Measurements from ENCODE around the gene HDGFL2.

The HDGFL2 gene

DNA sequence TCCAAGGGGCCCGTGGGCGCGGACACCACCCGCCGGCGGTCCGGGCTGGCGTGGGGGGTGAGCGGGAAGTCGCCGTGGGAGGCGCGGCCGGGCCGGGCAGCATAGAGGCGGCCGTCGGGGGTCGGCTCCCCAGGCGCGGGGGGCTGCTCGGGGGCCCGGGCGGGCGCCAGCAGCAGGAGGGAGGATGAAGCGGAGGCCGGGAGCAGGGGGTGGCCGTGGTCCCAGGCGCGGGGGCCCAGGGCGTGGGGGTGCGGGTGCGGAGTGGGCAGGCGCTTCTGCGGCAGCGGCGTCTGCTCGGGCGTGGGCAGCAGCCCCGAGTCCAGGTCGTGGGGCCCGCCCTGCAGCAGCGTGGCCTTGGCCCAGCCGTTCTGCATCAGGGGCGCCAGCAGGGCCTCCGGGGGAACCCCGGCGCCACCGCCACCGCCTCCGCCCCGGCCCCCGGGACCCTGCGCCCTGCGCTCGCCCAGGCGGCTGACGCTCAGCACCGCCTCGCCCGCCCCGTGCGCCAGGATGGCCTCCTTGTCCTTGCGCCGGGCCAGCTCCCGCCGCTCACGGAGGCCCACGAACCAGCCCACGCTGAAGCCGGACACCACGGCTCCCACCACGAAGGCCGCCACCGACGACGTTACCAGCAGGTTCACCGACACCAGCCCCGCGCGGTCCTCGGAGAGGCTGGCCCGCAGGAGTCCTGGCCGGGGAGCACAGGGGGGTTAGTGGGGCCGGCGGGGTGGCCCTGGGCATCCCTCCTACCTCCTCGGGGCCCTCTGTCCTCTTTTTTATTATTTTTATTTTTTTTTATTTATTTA, 71.9 kb downstream of the HDGFL2 start:
- Histone ChIP-seq H3K9ac (ENCODE audit: low read depth, low read length) (no peak overlapping the region), H3K27ac (ENCODE audit: low read depth, low read length) (no peak overlapping the region), H3K4me3 (ENCODE audit: low read length) (no peak overlapping the region), H3K4me1 (ENCODE audit: insufficient read depth, low read length) (peaks cover 7% of the 10 kb centered on the region; the same call in 1 of the 2 replicates), H3K27me3 (ENCODE audit: insufficient read depth, low read length) (no peaks in the 10 kb centered on the region), H3K9me3 (ENCODE audit: insufficient read depth, low read depth, low read length) (0 out of 2 replicates have a peak, but pooled peaks cover 4% of the 10 kb centered on the region), H3K36me3 (ENCODE audit: insufficient read depth, low read length) (peaks cover 14% of the 10 kb centered on the region; the same call in 1 of the 2 replicates)
- WGBS = 96% methylated on average over 86 of the region's 87 CpGs

DNA sequence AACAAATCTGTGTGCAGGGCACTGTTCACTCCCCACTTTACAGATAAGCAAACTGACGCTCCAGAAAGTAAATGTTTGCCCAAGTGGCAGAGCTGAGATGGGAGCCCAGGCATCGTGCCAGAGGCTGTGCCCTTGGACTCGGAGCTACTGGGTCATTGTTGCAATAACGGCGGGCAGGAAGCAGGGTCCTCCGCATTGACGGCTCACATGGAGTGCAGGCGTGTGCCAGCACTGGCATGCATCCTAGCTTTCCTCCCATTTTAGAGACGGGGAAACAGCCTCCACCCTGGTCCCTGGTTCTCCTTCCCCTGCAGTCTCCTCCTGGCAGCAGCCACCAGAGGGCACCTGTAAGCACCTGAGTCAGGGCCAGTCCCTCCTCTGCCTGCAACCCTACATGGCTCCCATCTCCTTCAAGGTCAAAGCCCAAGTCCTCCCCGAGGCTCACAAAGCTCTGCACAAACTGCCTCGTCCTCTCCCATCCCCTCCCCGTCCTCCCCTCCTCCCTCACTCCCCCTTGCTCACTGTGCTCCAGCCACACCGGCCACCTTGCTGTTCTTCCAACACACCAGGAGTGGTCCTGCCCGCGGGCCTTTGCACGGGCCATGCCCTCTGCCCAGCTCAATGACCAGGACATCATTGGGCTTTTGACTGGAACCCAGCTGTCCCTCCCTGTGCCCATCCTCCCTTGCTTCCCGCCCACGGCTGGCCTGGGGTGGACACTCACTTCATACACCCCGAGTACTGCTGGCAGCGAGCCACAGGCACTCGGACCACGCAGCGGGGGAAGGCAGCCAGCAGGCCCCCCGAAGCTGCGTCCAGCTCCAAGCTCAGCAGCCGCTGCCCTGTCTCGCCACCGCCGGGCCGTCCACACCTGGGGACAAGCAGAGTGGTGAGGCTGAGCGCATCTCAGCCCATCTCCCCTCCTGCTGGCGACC, 75.5 kb downstream of the HDGFL2 start:
- no peaks in the 10 kb centered on the region for H3K27me3 ChIP-seq (ENCODE audit: insufficient read depth, low read length)

DNA sequence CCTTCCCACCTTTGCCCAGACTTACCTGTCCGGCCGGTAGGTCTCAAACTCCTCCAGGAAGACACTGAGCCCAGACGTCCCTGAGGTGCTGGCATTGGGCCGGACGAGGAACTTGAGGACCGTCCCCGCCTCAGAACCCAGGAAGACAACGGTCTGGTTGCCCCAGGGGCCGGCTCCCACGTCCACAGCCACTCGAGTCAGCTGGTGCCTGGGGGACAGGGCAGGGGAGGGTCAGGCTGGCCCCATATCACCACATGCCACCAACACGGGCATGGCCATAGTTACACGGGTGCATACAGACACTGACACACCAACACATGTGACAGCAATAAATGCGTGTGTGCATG, 76.1 kb downstream of the HDGFL2 start:
- Histone ChIP-seq H3K9me3 (ENCODE audit: insufficient read depth, low read depth, low read length) (no peaks in the 10 kb centered on the region), H3K9ac (ENCODE audit: low read depth, low read length) (no peak overlapping the region), H3K4me3 (ENCODE audit: low read length) (no peak overlapping the region), H3K4me1 (ENCODE audit: insufficient read depth, low read length) (no peaks in the 10 kb centered on the region), H3K36me3 (ENCODE audit: insufficient read depth, low read length) (peaks cover 43% of the 10 kb centered on the region), H3K27me3 (ENCODE audit: insufficient read depth, low read length) (no peaks in the 10 kb centered on the region), H3K27ac (ENCODE audit: low read depth, low read length) (no peak overlapping the region)
- WGBS = 94% methylated on average over 14 of the region's 14 CpGs

More for the DNA sequence above, 75.5 kb downstream of the HDGFL2 start:
- Histone ChIP-seq H3K4me3 (ENCODE audit: low read length) (no peak overlapping the region), H3K4me1 (ENCODE audit: insufficient read depth, low read length) (no peaks in the 10 kb centered on the region), H3K9ac (ENCODE audit: low read depth, low read length) (no peak overlapping the region), H3K36me3 (ENCODE audit: insufficient read depth, low read length) (peaks cover 36% of the 10 kb centered on the region), H3K27ac (ENCODE audit: low read depth, low read length) (no peak overlapping the region), H3K9me3 (ENCODE audit: insufficient read depth, low read depth, low read length) (no peaks in the 10 kb centered on the region)
- 93% methylated on average over 32 of the region's 32 CpGs for WGBS

DNA sequence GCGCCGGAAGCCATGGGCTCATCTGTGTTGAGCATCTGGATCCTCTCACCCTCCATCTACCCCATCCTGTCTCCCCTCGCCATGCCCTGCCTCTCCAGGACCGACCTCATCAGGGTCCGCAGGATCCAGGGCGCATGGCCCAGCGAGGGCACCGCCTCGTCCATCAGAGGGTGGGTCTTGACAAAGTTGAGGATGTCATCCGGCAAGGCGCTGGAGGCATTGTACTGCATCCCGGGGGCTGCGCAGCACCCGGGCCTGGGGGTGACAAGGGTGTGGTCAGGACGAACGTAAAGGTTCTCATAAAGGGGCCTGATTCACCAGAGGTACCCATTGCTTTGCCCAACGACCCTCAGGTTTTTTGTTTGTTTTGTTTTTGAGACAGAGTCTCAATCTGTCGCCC, 77.9 kb downstream of the HDGFL2 start:
- H3K9ac ChIP-seq (ENCODE audit: low read depth, low read length) = no peak overlapping the region
- no peak overlapping the region for H3K27ac ChIP-seq (ENCODE audit: low read depth, low read length)
- H3K9me3 ChIP-seq (ENCODE audit: insufficient read depth, low read depth, low read length) = no peaks in the 10 kb centered on the region
- WGBS = 96% methylated on average over 18 of the region's 18 CpGs
- no peaks in the 10 kb centered on the region for H3K4me1 ChIP-seq (ENCODE audit: insufficient read depth, low read length)
- H3K27me3 ChIP-seq (ENCODE audit: insufficient read depth, low read length) = no peaks in the 10 kb centered on the region
- no peak overlapping the region for H3K4me3 ChIP-seq (ENCODE audit: low read length)
- H3K36me3 ChIP-seq (ENCODE audit: insufficient read depth, low read length) = peaks cover 60% of the 10 kb centered on the region

DNA sequence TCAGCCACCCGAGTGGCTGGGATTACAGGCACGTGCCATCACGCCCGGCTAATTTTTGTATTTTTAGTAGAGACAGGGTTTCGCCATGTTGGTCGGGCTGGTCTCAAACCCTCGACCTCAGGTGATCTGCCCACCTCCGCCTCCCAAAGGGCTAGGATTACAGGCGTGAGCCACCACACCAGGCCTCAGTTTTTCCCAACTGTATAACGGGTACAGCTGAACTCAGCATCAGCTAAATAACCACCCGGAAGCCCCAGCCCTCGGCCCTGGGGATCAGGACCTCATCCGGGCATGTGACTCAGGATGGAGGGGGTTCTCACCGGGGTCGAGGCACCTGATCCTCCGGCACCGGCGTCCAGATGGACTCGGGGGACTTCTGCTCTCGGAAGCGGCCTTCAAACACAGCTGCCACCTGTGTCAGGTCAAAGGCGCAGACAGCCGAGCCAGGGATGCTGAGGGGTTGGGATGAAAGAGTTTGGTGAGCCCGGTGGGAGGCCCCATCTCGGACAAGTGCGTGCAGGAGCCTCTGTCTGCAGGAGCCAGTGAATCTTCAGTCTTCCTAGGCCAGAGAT, 78.5 kb downstream of the HDGFL2 start:
- H3K36me3 ChIP-seq (ENCODE audit: insufficient read depth, low read length) = peaks cover 65% of the 10 kb centered on the region
- H3K4me1 ChIP-seq (ENCODE audit: insufficient read depth, low read length) = no peaks in the 10 kb centered on the region
- H3K27ac ChIP-seq (ENCODE audit: low read depth, low read length) = no peak overlapping the region
- H3K9ac ChIP-seq (ENCODE audit: low read depth, low read length) = no peak overlapping the region
- no peaks in the 10 kb centered on the region for H3K9me3 ChIP-seq (ENCODE audit: insufficient read depth, low read depth, low read length)
- no peaks in the 10 kb centered on the region for H3K27me3 ChIP-seq (ENCODE audit: insufficient read depth, low read length)
- 90% methylated on average over 26 of the region's 26 CpGs for WGBS
- no peak overlapping the region for H3K4me3 ChIP-seq (ENCODE audit: low read length)
